ENCODE results near the gene CTNNA2. TPM values are rescaled to one million over a fixed set of nuclear protein-coding genes. Genes with fewer than 3 reads are reported as not detected.
"Not testable (repeated sequence)": the region's sequence is repeated elsewhere in the genome, so short reads cannot be mapped to it uniquely, and the experiment has no call there.

CTNNA2 gene
- total RNA-seq, 2 donors from 2014 or later = 0.17 to 0.88 TPM

DNA sequence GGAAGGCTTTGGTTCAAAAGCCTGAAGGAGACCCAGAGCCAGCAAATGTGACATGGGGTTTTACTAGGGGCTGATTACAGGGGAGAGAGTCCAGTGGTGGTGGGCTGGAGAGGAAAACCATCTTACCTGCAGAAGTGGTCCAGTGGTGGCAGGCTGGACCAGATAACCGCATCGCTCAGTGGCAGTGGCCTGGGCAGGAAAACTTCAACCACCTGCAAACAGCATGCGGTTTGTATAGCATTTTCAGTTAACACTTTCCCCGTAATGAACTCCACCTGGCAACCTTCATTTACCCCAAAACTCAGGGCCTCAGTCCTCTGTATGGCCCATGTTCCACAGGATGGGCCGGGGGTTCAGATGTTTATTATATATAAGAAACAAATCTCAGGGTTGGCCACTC, 677.3 kb downstream of the CTNNA2 start:
- Histone ChIP-seq H3K36me3 (no peaks in the 10 kb centered on the region), H3K27me3 (no peaks in the 10 kb centered on the region), H3K9me3 (no peaks in the 10 kb centered on the region), H3K4me3 (no peak overlapping the region), H3K27ac (no peak overlapping the region), H3K9ac (ENCODE audit: low read depth in 2 of 2, low read length in 2 of 2) (no peak overlapping the region), H3K4me1 (no peaks in the 10 kb centered on the region)
- TF ChIP-seq, protein P1, sequence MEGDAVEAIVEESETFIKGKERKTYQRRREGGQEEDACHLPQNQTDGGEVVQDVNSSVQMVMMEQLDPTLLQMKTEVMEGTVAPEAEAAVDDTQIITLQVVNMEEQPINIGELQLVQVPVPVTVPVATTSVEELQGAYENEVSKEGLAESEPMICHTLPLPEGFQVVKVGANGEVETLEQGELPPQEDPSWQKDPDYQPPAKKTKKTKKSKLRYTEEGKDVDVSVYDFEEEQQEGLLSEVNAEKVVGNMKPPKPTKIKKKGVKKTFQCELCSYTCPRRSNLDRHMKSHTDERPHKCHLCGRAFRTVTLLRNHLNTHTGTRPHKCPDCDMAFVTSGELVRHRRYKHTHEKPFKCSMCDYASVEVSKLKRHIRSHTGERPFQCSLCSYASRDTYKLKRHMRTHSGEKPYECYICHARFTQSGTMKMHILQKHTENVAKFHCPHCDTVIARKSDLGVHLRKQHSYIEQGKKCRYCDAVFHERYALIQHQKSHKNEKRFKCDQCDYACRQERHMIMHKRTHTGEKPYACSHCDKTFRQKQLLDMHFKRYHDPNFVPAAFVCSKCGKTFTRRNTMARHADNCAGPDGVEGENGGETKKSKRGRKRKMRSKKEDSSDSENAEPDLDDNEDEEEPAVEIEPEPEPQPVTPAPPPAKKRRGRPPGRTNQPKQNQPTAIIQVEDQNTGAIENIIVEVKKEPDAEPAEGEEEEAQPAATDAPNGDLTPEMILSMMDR (IDR thresholded peaks at IDR 0.05) = no peak
- DNase-seq = no peak
- intact Hi-C loops (cut with DNase I) = no loop called here

- H3K36me3 ChIP-seq = no peaks in the 10 kb centered on the region
- TF ChIP-seq, protein P1 (IDR thresholded peaks at IDR 0.05) = no peak
- no peaks in the 10 kb centered on the region for H3K27me3 ChIP-seq
- no peaks in the 10 kb centered on the region for H3K4me1 ChIP-seq
- H3K27ac ChIP-seq = no peak overlapping the region
- H3K4me3 ChIP-seq = no peak overlapping the region
- H3K9ac ChIP-seq (ENCODE audit: low read depth in 2 of 2, low read length in 2 of 2) = no peak overlapping the region
- no peaks in the 10 kb centered on the region for H3K9me3 ChIP-seq
- intact Hi-C loops (cut with DNase I) = no loop called here
- no peak for DNase-seq
These were observed 680.7 kb downstream of the CTNNA2 start for GRCh38 chr2:80193566-80193965.

GRCh38 chr2:80195034-80195433, 682.2 kb downstream of the CTNNA2 start:
- H3K27ac ChIP-seq = no peak overlapping the region
- no peaks in the 10 kb centered on the region for H3K4me1 ChIP-seq
- H3K9ac ChIP-seq (ENCODE audit: low read depth in 2 of 2, low read length in 2 of 2) = no peak overlapping the region
- no peak for DNase-seq
- no peak overlapping the region for H3K4me3 ChIP-seq
- intact Hi-C loops (cut with DNase I) = no loop called here
- H3K27me3 ChIP-seq = no peaks in the 10 kb centered on the region
- no peaks in the 10 kb centered on the region for H3K9me3 ChIP-seq
- TF ChIP-seq, protein P1 (IDR thresholded peaks at IDR 0.05) = no peak
- no peaks in the 10 kb centered on the region for H3K36me3 ChIP-seq

GRCh38 chr2:80198042-80198441, 685.2 kb downstream of the CTNNA2 start:
- Histone ChIP-seq H3K36me3 (no peaks in the 10 kb centered on the region), H3K9me3 (no peaks in the 10 kb centered on the region), H3K4me3 (no peak overlapping the region), H3K27ac (no peak overlapping the region), H3K27me3 (no peaks in the 10 kb centered on the region), H3K9ac (ENCODE audit: low read depth in 2 of 2, low read length in 2 of 2) (no peak overlapping the region), H3K4me1 (no peaks in the 10 kb centered on the region)
- TF ChIP-seq, protein P1 (IDR thresholded peaks at IDR 0.05) = no peak
- intact Hi-C loops (cut with DNase I) = no loop called here
- no peak for DNase-seq

- Histone ChIP-seq H3K4me1 (no peaks in the 10 kb centered on the region), H3K9ac (ENCODE audit: low read depth in 2 of 2, low read length in 2 of 2) (no peak overlapping the region), H3K4me3 (no peak overlapping the region), H3K36me3 (no peaks in the 10 kb centered on the region), H3K27me3 (no peaks in the 10 kb centered on the region), H3K27ac (no peak overlapping the region), H3K9me3 (no peaks in the 10 kb centered on the region)
- TF ChIP-seq, protein P1 (IDR thresholded peaks at IDR 0.05) = no peak
- DNase-seq = no peak
- intact Hi-C loops (cut with DNase I) = no loop called here
These were observed 686.7 kb downstream of the CTNNA2 start for GRCh38 chr2:80199504-80199903.

GRCh38 chr2:80203929-80204328, 691.1 kb downstream of the CTNNA2 start:
- H3K27ac ChIP-seq; H3K9me3 ChIP-seq; H3K27me3 ChIP-seq; DNase-seq; H3K4me1 ChIP-seq; H3K36me3 ChIP-seq; intact Hi-C loops (cut with DNase I); H3K4me3 ChIP-seq; H3K9ac ChIP-seq (ENCODE audit: low read depth in 2 of 2, low read length in 2 of 2): not testable (repeated sequence)

Measured in colonic mucosa (tissue), 4 donors.